Stimulated activated CD4-positive, alpha-beta T cell treated with anti-CD3 and anti-CD28 coated beads, Interleukin-12 subunit alpha, Interleukin-12 subunit beta, amount 100 ng/mL, for 24 hours (primary cell): ENCODE measurements around the gene NFKBIZ.
"Not testable (repeated sequence)": the region's sequence is repeated elsewhere in the genome, so short reads cannot be mapped to it uniquely, and the experiment has no call there.

Source experiments
- DNase-seq, 2 experiments: peaks; one replicate each; pipeline ENCODE4 v3.0.0-alpha.2; 2020; ENCODE audit warnings: low read depth in 2 of 2

Gene NFKBIZ

DNA sequence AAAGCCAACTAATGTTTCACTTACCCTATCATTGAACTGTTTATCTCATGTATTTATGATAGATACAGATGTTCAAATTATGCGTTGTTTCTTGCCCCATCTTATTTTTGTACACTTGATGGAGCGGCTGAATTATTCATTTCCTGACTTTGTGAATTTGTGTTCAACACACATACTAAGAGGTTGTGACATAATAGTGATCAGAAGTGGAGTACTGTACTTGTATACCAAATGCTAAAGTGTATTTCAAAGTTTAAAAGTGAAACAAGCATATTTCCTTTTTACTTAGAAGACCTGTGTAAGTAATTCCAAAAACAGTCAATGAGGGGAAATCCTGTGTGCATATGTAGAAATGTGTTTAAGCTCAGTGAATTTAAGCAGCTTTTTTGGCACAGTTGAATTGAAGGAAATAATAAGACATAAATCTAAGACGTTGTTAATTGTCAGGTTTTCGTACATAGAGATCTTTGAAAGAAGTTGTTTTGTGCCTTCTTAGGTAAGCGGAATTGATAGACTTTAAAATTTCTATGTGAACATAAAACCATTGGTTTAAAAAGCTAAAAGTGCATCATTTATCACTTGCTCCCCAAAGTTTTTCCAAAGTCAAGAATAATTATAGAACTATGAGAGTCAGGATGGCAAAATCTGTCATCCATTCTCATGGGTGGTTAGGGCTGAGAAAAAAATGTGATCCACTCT is 1.9 kb downstream of the NFKBIZ start:
- no peak for DNase-seq

DNA sequence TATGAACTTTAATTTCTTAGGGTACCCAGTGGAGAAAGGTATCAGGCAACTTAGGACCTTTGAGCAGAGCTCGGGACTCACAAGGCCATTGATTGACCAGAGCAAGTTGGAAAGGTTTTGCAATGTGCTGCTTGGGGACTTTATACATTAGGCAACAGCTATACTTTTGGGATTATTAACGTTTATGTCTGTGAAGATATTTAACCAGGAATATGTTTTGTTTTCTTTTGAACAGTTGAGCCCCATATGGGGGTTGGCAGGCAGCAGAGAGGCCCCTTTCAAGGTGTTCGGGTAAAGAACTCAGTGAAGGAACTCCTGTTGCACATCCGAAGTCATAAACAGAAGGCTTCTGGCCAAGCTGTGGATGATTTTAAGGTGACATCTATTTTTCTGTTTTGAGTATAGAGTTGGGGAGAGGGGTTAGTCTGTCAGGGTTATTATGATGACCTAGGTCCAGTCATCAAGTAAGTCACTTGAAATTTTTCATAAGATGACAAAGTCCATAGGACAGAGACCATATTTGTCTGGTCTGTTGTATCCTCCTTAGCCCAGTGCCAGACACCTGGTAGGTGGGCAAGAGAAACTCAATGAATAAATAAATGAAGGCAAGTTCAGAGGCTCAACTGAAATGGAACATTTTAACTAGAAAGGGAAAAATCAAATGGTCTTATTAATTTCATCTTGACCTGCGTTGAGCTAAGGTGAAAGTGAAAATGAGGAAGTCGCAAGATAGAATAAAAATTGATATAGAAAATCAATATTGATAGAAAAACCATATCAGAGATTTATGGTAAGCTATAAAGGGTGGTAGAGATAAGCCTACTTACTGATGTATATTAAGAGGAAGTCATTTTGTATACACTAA is 2.8 kb downstream of the NFKBIZ start:
- DNase-seq, result no peak

DNA sequence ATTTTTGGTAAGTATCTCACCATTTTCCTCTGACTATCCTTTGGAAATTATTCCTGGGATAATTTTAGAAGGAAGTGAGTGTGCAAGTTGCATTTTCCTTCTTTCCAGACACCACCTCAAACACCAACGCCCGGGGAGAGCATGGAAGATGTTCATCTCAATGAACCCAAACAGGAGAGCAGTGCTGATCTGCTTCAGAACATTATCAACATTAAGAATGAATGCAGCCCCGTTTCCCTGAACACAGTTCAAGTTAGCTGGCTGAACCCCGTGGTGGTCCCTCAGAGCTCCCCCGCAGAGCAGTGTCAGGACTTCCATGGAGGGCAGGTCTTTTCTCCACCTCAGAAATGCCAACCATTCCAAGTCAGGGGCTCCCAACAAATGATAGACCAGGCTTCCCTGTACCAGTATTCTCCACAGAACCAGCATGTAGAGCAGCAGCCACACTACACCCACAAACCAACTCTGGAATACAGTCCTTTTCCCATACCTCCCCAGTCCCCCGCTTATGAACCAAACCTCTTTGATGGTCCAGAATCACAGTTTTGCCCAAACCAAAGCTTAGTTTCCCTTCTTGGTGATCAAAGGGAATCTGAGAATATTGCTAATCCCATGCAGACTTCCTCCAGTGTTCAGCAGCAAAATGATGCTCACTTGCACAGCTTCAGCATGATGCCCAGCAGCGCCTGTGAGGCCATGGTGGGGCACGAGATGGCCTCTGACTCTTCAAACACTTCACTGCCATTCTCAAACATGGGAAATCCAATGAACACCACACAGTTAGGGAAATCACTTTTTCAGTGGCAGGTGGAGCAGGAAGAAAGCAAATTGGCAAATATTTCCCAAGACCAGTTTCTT is 3.9 kb downstream of the NFKBIZ start:
- no peak for DNase-seq

DNA sequence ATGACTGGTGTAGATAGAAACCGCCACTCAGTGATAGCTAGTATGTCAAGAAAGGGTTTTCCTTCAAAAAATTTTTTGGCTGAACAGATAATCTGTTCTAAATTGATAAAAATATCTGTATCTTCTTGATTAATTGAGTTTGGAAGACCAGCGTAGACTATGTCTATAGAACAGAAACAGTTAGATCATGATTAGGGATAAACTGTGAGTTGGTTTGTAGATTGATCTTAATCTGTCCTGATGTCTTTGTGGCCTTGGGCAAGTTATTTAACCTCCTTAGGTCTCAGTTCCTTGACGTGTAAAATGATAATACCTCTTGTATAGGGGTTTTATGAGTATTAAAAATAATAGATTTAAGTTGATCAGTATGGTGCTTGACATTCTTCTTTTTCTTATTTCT is 4.7 kb downstream of the NFKBIZ start:
- DNase-seq, result no peak

DNA sequence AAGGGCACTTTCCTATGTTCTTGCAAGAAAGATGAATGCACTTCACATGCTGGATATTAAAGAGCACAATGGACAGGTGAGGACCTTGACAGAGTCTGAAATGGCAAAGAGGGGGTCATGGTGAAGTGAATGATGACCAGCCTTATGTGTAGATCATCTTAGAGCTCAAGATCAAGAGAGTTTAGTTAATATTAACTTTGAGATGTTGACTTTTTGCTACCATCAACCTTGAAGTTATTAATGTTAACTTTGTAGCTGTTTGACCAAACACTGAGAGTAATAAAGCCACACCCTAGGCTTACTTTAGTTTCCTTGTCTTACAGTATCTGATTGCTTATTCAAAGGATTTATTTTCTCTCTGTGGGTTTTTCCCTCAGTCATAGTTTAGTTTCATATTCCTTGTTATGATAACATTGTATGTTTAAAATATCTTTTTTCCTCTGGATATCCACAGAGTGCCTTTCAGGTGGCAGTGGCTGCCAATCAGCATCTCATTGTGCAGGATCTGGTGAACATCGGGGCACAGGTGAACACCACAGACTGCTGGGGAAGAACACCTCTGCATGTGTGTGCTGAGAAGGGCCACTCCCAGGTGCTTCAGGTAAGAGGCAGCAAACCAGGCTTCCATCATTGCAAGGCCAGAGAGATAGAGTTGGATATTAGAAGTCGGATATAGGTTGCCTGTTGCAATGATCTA is 5.4 kb downstream of the NFKBIZ start:
- DNase-seq, result no peak

DNA sequence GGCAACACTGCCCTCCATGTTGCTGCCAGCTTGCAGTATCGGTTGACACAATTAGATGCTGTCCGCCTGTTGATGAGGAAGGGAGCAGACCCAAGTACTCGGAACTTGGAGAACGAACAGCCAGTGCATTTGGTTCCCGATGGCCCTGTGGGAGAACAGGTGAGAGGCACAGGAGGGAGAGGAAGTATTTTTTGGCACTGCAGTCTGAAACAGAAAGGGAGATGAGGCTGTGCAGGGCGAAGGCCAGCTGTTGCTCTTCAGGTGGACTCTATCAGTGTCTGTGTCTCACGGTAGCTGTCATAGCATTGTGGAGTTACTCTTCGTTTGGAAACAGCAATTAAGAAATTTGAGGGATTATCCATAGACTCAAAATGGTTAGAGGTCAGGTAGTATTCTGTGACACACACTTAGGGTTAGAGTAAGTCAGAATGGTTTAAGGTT is 8.0 kb downstream of the NFKBIZ start:
- no peak for DNase-seq

DNA sequence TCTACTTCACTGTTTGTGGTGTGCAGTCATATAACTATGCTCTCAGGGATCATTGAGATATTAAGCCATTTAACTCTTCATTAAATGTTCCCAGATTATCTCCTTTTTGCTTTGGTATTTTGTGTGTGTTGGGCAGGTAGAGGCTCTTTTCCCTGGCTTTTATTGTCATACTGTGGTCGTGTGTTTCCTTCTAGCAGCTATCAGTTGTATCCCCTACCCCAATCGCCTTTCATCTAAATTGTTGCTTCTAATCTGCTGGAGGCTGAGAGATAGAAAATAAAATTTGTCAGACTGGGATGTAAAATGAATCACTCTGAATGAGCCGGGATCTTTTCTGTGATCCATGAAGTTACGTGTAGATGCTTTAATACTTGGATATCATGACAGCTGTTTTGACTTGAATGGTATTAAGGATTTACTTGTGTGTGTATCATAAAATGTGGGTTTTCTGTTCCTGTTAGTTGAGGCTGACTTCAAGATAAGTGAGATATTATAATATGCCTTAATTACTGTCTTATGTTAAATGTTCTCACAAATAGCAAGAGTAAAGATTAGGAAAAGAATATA is 9.2 kb downstream of the NFKBIZ start:
- no peak for DNase-seq

DNA sequence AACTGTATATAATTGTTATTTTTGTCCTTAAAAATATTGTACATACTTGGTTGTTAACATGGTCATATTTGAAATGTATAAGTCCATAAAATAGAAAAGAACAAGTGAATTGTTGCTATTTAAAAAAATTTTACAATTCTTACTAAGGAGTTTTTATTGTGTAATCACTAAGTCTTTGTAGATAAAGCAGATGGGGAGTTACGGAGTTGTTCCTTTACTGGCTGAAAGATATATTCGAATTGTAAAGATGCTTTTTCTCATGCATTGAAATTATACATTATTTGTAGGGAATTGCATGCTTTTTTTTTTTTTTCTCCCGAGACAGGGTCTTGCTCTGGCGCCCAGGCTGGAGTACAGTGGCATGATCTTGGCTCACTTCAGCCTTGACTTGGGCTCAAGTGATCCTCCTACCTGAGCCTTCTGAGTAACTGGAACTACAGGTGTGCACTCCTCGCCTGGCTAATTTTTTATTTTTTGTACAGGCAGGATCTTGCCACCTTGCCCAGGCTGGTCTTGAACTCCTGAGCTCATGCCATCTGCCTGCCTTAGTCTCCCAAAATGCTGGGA is 10.7 kb downstream of the NFKBIZ start:
- DNase-seq, result no peak

DNA sequence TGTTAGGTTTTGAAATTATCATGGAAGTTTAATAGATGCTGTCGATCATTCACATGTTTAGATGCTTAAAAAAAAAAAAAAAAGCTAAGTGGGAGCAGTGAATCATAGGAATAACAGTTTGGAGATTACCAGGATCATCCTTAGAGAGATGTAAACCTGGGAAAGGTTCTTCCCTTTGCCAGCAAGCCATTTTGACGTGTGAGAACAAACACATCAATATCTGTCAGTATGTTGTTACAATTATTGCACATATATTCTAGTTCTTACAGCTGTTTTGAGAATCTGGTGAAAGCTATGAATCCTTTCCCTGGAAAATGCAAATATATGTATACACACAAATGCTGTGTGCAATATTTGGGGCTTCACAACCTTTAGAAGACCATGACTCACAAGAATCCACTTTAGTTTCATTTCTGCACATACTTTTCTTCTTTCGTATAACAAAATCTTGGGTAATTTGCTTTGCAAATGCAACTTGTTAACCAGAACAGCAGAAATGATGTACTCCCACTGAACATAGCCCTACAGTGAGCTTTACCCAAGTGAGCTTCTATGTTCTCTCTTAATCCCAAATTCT is 12.0 kb downstream of the NFKBIZ start:
- no peak for DNase-seq

DNA sequence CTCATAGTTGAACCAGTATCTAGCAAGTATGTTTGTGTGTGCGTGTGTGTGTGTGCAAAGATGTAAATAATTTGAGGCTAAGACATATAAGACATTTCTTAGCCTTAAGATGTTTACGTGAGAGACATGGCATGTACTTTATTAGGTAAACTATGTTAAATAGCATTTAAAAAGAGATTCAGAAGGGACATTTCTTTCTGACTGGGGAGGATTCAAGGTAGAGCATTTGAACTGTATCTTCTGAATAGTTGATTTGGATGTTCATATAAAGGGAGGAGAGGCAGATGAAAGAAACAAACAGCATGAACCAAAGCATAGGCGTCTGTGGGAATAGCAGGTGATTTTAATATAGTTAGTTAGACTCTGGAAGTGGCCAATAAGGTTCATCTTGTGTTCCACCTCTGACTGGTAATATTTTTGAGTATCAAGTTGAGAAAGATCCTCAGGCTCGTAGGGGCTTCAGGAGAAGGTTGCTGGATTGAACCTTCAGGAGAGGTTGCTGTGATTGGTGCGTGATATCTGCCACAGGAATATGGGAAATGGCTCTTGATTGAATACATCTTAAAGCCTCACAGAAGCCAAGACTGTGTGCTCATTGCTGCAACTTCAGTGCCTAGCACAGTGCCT is 12.6 kb downstream of the NFKBIZ start:
- no peak for DNase-seq

DNA sequence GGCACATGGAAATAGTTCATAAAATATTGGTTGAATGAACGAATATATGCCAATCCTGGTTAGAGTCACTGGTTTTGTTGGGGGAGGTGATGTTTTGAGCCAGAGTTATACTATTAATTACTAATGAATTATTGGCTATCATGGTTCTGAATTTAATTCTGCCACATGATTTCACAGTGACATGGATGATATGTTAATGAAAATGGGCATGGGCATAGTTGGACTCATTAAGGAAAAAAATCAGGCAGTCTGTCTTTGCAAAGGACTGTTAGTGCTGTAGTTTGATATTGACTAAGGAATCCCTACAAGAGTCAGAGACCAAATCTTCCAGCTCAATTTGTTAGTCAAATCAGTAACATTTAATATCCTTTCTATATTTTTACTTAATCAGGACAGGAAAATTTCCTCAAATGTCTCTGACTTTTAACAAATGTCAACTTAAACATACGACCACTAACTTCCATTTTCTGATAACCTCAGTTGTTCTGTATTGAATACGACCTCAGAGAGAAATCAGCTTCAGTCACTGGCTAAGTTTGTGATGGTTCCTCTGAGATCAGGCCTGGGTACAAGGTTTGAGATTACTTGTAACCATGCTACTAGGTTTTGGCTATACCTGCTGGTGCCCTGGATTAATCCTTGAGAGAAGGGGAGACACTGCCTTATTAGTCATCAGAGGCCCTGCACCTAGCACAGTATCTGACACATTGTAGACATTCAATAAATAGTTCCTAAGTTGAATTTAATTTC is 13.3 kb downstream of the NFKBIZ start:
- DNase-seq, result no peak

DNA sequence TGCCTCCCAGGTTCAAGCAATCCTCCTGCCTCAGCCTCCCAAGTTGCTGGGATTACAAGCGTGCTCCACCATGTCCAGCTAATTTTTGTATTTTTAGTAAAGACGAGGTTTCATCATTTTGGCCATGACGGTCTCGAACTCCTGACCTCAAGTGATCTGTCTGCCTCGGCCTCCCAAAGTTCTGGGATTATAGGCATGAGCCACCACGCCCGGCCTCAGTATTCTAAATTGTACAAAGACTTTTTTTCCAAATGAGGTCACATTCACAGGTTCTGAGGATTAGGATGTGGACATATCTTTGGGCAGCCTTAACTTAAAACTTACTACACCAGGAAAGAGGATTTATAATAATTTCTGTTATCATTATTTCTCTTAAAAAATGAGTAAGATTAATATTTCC is 15.6 kb downstream of the NFKBIZ start:
- not testable (repeated sequence) for DNase-seq

DNA sequence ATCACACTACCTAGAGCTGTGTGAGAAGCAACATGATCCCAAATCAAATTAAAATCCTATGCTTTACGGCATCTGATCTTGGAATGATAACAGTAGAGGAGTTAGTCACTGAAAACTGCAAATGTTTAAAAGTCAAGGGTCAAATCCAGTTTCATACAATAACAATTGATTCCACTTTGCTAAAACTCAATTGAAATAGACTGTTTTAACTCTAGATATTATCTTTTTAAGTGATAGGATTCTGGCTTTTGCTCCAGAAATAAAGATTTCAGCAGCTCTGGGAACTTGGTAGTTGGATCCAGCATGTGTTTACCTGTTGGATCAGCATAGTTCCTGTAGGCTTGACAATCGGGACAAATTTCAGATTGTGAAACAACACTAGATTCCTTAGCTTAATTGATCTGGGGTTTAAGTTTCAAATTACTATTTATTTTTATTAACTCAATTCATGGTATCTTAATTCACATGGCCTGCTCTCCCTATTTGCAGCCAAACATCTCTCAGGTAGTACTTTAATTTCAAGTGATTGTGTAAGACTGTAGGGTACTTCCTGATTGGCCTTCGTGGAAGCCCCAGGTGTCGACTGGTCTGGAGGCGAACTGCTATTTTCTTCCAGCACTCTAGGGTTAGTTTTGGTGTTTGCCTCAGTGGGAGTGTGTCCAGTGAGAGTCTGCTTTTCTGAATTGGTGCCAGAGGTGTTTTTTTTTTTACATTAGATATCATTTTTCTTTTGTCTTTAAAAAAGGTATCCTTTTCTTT is 16.6 kb downstream of the NFKBIZ start:
- no peak for DNase-seq

DNA sequence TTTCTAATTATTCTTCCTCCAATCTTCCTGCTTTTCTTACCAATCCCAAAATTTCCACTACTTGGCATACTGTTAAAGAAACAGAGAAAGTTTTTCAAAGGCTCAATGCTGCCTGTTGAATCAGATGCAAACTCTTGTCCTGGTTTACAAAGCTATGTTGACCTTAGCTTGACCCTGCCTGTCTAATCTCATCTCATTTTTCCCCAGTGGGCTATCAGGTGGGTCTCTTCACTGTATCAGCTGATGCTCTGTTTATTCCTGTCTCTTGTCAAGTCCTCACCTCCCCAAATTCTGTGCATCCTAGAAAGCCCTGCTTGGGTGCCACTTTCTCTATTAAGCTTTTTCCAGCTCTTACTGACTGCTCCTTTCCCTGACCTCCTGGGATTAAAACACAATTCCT is 18.2 kb downstream of the NFKBIZ start:
- no peak for DNase-seq

DNA sequence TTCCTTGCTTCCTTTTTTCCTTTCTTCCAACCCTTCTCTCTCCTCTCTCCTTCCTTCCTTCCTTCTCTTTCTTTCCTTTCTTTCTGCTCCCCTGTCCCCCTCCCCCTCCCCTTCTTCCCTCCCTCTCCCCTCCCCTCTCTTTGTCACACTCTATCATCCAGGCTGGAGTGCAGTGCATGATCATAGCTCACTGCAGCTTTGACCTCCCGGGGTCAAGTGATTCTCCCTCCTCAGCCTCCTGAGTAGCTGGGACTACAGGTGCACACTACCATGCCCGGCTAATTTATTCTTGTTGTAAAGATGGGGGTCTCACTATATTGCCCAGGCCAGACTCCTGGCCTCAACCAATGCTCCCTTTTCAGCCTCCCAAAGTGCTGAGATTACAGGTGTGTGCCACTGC is 18.7 kb downstream of the NFKBIZ start:
- DNase-seq, result no peak

DNA sequence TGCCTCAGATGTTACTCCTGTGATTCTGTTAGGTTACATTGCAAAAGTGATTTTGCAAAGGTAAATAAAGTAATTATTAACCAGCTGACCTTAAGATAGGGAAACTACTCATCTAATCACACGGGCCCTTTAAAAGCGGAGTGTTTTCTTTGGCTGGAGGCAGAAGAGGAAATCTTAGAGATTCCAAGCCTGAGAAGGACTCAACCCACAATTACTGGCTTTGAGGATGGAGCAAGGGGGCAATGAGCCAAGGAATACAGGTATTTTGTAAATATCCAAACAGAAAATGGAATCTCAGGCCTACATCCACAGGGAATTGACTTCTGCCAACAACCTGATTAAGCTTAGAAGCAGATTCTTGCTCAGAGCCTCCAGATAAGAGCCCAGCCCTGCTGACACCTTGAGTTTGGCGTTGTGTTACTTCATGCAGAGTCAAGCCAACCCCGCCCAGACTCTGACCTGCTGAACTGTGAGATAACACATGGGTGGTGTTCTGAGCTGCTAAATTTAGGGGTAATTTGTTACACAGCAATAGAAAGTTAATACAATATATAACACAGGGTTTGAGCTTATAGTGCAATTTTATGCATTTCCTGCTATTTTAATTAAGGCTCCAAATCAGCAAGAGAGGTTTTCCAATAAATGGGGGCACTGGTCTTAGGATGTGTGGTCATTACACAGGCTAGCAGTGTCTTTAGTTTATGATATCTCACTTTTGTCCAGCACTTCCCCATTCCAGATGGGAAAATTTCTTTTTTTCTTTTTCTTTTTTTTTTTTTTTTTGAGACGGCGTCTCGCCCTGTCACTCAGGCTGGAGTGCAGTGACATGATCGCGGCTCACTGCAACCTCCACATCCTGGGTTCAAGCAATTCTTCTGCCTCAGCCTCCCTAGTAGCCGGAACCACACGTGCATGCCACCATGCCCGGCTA is 19.5 kb downstream of the NFKBIZ start:
- no peak for DNase-seq

DNA sequence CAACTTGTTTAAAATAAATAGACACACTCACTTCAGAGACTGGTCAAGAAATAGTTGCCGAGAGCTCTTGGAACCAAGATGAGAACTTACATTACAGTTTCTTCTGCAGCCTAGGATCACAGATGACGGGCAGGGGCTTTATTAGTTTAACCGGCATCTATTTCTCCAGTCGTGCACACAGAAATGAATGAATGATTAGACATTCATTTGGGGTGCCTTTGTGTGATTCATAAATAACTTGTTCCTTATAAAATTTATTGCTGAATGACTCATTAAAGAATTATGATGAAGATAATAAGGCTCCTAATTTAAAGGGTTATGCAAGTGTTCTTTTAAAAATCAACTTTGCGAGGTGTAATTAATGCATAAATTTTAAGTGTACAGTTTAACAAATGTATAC is 20.8 kb downstream of the NFKBIZ start:
- no peak for DNase-seq

DNA sequence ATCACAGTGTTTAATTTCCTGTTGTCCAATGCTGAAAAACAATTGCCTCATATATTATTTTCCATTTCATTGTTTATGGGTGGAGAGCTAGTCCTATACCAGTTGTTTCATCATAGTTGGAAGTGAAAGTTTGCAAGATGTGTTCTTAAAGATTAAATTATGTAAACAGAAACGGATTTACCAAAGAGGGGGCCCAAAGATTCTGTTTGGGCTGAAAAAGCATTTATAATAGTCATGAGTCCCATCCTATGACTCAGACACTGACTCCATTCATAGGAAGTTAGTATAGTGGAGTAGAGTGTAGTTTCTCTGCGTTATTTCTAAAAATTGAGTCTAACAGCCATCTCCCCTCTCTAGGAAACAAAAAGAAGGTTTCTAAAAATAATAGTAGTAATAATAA is 24.3 kb downstream of the NFKBIZ start:
- DNase-seq, result no peak
